ENCODE data around the gene WDR70. TPM values are rescaled to one million over a fixed set of nuclear protein-coding genes. Genes with fewer than 3 reads are reported as not detected.
A peak's percentile ranks its signal among the peaks of the same experiment; 100 is the strongest.
"Not testable (repeated sequence)": the region's sequence is repeated elsewhere in the genome, so short reads cannot be mapped to it uniquely, and the experiment has no call there.

Gene WDR70
- 10 to 100 TPM; 39.0 to 44.0 TPM for total RNA-seq

DNA sequence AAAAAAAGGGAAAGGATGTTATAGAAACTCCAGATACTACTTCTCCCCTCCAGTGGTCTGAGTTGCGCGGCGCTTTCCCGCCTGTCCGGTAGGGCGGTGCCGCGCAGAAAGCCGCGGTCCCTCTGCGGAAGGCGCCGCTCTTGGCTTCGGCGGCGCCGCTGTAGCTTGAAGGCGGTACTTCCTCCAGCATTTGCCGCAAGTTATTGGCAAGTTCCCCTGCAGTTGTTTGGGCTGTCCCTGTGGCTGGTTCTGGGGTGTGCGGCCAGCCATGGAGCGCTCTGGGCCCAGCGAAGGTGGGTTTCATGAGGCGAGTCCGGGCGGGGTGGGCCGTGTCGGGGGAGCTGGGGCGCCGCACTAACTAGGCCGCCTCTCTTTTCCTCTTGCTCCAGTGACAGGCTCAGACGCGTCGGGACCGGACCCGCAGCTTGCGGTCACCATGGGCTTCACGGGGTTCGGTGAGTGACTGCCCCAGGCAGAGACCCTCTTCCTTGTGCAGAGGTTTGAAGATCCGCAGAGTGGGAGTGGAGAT lies at the start of gene WDR70:
Gene WDR70, plus strand, starts transcription at position 219 of the 529 bp plus-strand sequence. Its CDS starts 50 bp downstream, at position 269.
- H3K36me3 Mint-ChIP-seq (ENCODE audit: insufficient read depth in 2 of 2); H3K27me3 Mint-ChIP-seq (ENCODE audit: low read depth); H3K9me3 Mint-ChIP-seq: not testable (repeated sequence)
- Mint-ChIP-seq H3K4me3 (peak within 1 kb of the TSS; percentile 96 to 99), H3K4me1 (ENCODE audit: low read depth) (peaks cover 12% of the 10 kb centered on the region), H3K27ac (peak within 1 kb of the TSS; percentile 90)
- ATAC-seq (replicated peaks in 1 of 2) (peak; percentile 99), DNase-seq (peak; percentile 85 to 86)

DNA sequence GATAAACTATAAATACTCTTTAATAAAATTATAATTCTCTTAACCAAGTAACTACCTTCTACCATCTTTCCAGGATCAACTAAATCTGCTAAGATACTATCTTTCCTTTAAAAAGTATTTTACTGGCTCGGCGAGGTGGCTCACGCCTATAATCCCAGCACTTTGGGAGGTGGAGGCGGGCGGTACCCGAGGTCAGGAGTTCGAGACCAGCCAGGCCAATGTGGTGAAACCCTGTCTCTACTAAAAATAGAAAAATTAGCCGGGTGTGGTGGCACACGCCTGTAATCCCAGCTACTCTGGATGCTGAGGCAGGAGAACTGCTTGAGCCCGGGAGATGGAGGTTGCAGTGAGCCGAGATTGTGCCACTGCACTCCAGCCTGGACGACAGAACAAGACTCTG lies 44.4 kb upstream of the WDR70 start:
- not testable (repeated sequence) for H3K4me3 Mint-ChIP-seq; H3K9me3 Mint-ChIP-seq; DNase-seq; ATAC-seq (replicated peaks in 1 of 2); H3K27ac Mint-ChIP-seq; H3K4me1 Mint-ChIP-seq (ENCODE audit: low read depth); H3K27me3 Mint-ChIP-seq (ENCODE audit: low read depth)
- peaks cover 5 to 26% of the 10 kb centered on the region in 2 donors for H3K36me3 Mint-ChIP-seq (ENCODE audit: insufficient read depth in 2 of 2)

DNA sequence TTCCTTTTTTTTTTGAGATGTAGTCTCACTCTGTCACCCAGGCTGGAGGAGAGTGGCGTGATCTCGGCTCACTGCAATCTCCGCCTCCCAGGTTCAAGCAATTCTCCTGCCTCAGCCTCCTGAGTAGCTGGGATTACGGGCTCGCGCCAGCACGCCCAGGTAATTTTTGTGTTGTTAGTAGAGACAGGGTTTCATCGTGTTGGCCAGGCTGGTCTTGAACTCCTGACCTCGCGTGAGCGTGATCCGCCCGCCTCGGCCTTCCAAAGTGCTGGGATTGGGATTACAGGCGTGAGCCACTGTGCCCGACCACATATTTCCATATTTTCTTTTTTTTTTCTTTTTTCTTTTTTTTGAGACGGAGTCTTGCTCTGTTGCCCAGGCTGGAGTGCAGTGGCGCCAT lies 36.4 kb upstream of the WDR70 start:
- H3K9me3 Mint-ChIP-seq, result not testable (repeated sequence)
- H3K36me3 Mint-ChIP-seq (ENCODE audit: insufficient read depth in 2 of 2), result peaks cover 7 to 26% of the 10 kb centered on the region in 2 donors

DNA sequence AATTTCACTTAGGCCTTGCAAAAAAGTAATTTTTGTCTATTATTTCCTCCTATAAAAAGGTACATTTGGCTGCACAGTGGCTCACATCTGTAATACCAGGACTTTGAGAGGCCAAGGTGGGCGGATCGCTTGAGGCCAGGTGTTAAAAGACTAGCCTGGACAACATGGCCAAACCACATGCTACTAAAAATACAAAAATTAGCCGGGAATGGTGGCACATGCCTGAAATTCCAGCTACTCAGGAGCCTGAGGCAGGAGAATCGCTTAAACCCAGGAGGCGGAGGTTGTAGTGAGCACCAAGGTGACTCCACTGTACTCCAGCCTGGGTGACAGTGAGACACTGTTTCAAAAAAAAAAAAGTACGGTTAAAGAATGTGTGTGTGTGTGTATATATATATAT lies 24.0 kb upstream of the WDR70 start:
- Mint-ChIP-seq H3K9me3 (no peaks in the 10 kb centered on the region), H3K27me3 (ENCODE audit: low read depth) (no peaks in the 10 kb centered on the region), H3K4me3 (no peak overlapping the region), H3K36me3 (ENCODE audit: insufficient read depth in 2 of 2) (peaks cover 2 to 14% of the 10 kb centered on the region in 2 donors), H3K27ac (no peak overlapping the region), H3K4me1 (ENCODE audit: low read depth) (no peaks in the 10 kb centered on the region)
- DNase-seq, result no peak
- ATAC-seq (replicated peaks in 1 of 2), result no peak

More for the DNA sequence above, 36.4 kb upstream of the WDR70 start:
- H3K27ac Mint-ChIP-seq; H3K4me3 Mint-ChIP-seq; DNase-seq; H3K4me1 Mint-ChIP-seq (ENCODE audit: low read depth); H3K27me3 Mint-ChIP-seq (ENCODE audit: low read depth); ATAC-seq (replicated peaks in 1 of 2): not testable (repeated sequence)

DNA sequence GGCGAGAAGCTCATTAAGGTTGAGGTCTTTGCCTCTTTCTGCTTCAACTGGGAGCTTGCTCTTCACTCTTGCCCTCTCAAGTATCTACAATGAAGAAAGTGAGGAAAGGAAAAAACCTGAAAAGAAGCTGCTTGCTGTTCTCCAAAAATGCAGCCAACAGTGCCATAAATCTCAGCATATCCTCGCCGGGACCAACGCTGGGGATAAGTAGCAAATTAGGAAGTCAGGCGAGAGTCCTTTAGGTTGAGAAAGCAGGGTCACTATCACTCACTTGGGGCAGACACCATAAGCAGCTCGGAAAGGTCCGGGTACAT lies 8.6 kb upstream of the WDR70 start:
- Mint-ChIP-seq H3K9me3 (no peaks in the 10 kb centered on the region), H3K4me3 (peak overlapping the region; percentile 97), H3K36me3 (ENCODE audit: insufficient read depth in 2 of 2) (peaks cover 8 to 20% of the 10 kb centered on the region in 2 donors), H3K27ac (peak overlapping the region; percentile 95), H3K4me1 (ENCODE audit: low read depth) (peaks cover 55% of the 10 kb centered on the region), H3K27me3 (ENCODE audit: low read depth) (no peaks in the 10 kb centered on the region)
- ATAC-seq (replicated peaks in 1 of 2) (peak in 1 of 2 donors; percentile 52), DNase-seq (no peak)

DNA sequence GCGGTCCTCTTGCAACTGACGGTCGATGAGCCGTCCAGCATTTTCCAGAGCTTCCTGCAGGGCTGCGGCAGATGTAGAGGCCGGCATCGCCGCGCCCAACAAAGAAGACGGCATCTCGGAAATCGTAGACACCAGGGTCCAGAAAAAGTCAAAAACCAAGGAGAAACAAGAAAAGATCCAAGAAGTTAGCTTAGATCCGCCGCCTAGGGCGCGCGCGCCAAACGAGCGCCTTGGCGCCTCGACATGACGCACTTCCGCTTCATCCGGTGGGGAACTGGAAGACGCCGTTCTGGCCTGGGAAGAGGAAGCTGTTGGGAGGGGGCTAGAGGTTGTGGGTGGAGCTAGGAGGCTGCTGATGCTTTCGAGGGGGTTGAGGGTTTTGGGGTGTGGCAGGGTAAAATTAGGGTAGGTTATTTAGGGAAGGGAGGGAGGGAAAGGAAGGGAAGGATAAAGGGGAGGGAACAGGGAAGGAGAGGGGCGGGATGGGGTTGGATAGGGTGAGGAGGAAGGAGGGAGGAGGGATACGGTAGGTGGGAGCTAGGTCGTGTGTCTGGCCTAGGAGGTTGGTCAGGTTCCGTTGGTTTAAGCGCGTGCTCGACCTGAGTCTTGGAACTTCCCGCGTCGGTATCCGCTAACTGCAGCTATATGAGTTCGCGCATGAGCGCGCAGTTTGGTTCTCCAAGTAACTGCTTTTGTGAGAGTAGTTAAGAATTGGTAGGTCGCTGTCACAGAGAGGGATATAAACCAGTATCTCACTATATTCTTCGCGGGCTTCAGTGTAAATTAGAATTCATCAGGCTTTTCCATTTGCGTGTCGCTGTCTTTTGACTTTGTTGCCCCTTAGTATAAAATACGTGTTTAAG lies 8.0 kb upstream of the WDR70 start, which contains the start of gene NUP155:
Gene NUP155, minus strand, starts transcription at position 243 of the 863 bp plus-strand sequence. Its CDS starts 129 bp downstream, at position 114.
- ATAC-seq (replicated peaks in 1 of 2) (peak; percentile 96 to 98), DNase-seq (peak; percentile 89 to 93)
- Mint-ChIP-seq H3K27ac (peak within 1 kb of the TSS; percentile 95), H3K36me3 (ENCODE audit: insufficient read depth in 2 of 2) (peaks cover 6 to 18% of the 10 kb centered on the region in 2 donors), H3K4me3 (peak within 1 kb of the TSS; percentile 97), H3K27me3 (ENCODE audit: low read depth) (no peaks in the 10 kb centered on the region), H3K9me3 (no peaks in the 10 kb centered on the region), H3K4me1 (ENCODE audit: low read depth) (peaks cover 51% of the 10 kb centered on the region)

DNA sequence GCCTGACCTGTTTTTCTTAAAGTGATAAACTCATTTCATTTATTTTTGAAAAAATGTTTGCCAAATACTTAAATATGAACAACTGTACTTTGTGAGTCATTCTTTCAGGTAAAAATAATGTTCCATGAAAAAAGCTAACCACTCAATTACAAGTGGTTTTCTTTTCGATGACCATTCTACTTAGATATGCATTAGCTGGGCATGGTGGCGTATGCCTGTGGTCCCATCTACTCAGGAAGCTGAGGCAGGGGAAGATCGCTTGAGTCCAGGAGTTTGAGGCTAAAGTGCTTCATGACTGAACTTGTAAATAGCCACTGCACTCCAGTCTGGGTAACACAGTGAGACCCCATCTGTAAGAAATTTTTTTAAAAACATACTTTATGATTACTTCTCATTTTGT lies 4.0 kb upstream of the WDR70 start:
- Mint-ChIP-seq H3K27me3 (ENCODE audit: low read depth) (no peaks in the 10 kb centered on the region), H3K4me3 (no peak overlapping the region), H3K36me3 (ENCODE audit: insufficient read depth in 2 of 2) (peaks cover 5 to 9% of the 10 kb centered on the region in 2 donors), H3K4me1 (ENCODE audit: low read depth) (peaks cover 18% of the 10 kb centered on the region), H3K27ac (no peak overlapping the region), H3K9me3 (no peaks in the 10 kb centered on the region)
- DNase-seq (no peak), ATAC-seq (replicated peaks in 1 of 2) (no peak)

DNA sequence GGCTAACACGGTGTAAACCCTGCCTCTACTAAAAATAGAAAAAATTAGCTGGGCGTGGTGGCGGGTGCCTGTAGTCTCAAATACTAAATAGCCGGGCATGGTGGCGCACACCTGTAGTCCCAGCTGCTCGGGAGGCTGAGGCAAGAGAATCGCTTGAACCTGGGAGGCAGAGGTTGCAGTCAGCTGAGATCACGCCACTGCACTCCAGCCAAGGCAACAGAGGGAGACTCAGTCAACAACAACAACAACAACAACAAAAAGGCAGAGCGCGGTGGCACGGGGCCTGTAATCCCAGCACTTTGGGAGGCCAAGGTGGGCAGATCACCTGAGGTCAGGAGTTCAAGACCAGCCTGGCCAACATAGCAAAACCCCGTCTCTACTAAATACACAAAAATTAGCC lies 1.1 kb upstream of the WDR70 start:
- not testable (repeated sequence) for H3K36me3 Mint-ChIP-seq (ENCODE audit: insufficient read depth in 2 of 2); ATAC-seq (replicated peaks in 1 of 2); H3K9me3 Mint-ChIP-seq; DNase-seq; H3K27me3 Mint-ChIP-seq (ENCODE audit: low read depth)
- Mint-ChIP-seq H3K27ac (peak overlapping the region; percentile 83), H3K4me1 (ENCODE audit: low read depth) (peaks cover 12% of the 10 kb centered on the region), H3K4me3 (peak overlapping the region; percentile 74 to 96)

DNA sequence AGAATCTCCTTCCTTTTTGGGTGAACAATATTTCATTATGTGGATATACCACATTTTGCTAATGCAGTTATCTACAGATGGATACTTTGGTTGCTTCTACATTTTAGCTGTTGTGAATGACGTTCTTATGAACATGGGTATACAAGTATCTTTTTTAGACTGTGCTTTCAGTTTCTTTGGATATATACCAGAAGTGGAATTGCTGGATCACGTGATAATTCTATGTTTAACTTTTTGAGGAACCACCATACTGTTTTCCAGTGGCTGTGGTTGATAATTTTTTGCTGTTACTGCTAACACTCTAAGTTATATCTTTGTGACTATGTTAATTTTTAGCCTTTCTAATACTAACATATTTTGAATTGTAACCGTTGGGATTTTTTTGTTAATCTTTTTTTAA lies 12.5 kb downstream of the WDR70 start:
- no peak for DNase-seq
- Mint-ChIP-seq H3K9me3 (no peaks in the 10 kb centered on the region), H3K4me3 (no peak overlapping the region), H3K27me3 (ENCODE audit: low read depth) (no peaks in the 10 kb centered on the region), H3K36me3 (ENCODE audit: insufficient read depth in 2 of 2) (peaks cover 0 to 24% of the 10 kb centered on the region in 2 donors), H3K4me1 (ENCODE audit: low read depth) (peaks cover 7% of the 10 kb centered on the region), H3K27ac (peak overlapping the region; percentile 38)
- ATAC-seq (replicated peaks in 1 of 2), result no peak

DNA sequence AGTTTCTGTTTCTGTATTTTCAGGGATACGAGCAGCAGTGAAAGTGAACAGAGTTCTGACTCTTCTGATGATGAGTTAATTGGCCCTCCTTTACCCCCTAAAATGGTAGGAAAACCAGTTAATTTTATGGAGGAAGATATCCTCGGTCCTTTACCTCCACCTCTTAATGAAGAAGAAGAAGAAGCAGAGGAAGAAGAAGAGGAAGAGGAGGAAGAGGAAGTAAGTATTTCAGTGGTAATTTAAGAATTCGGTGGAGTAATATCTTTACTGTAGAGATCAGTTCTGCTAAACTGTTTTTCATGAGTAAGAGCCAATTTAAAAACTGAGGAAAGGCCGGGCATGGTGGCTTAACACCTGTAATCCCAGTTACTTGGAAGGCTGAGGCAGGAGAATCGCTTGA lies 17.2 kb downstream of the WDR70 start:
- no peak overlapping the region for H3K27ac Mint-ChIP-seq
- DNase-seq (no peak), ATAC-seq (replicated peaks in 1 of 2) (no peak)
- H3K36me3 Mint-ChIP-seq (ENCODE audit: insufficient read depth in 2 of 2), result peaks cover 1 to 25% of the 10 kb centered on the region in 2 donors
- H3K4me3 Mint-ChIP-seq, result no peak overlapping the region
- no peaks in the 10 kb centered on the region for H3K9me3 Mint-ChIP-seq
- no peaks in the 10 kb centered on the region for H3K27me3 Mint-ChIP-seq (ENCODE audit: low read depth)
- peaks cover 5% of the 10 kb centered on the region for H3K4me1 Mint-ChIP-seq (ENCODE audit: low read depth)

DNA sequence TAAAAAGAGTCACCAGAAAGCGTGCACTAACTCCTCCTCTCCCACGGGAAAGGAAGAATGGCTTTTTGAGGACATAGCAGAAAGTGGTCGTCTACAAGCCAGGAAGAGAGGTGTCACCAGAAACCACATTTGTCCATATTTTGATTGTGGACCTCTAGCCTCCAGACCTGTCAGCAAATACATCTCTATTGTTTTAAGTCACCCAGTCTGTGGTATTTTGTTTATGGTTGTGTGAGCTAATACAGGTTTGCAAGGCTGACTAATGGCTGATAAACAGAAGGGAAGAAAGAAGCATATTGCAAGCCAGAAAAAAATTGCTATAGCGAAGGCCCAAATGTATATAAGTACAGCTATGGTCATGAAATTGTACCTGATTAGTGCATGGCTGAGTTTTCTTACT lies 21.4 kb downstream of the WDR70 start:
- Mint-ChIP-seq H3K27ac (no peak overlapping the region), H3K4me3 (no peak overlapping the region), H3K36me3 (ENCODE audit: insufficient read depth in 2 of 2) (peaks cover 4 to 13% of the 10 kb centered on the region in 2 donors), H3K27me3 (ENCODE audit: low read depth) (no peaks in the 10 kb centered on the region), H3K9me3 (no peaks in the 10 kb centered on the region), H3K4me1 (ENCODE audit: low read depth) (no peaks in the 10 kb centered on the region)
- ATAC-seq (replicated peaks in 1 of 2) (no peak), DNase-seq (no peak)

DNA sequence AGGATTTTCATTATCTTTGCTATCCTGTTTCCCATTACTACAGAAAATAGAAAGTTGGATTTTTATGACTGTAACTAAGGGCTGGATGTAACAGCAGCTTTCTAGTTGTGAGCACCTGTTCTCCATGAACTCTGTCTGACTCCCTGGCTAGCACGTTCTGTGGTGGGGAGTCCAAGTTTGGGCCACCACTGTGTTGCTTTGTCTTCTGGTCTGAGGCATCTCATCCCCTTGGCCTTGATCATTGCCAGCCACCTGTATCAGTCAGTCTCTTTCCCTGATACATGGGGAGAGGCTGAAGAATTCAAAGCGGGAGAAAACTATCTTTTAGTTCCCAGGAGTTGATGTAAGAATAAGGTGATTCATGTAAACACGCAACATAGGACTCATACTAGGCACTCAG lies 33.4 kb downstream of the WDR70 start:
- DNase-seq (no peak), ATAC-seq (replicated peaks in 1 of 2) (no peak)
- H3K4me1 Mint-ChIP-seq (ENCODE audit: low read depth), result no peaks in the 10 kb centered on the region
- peaks cover 0 to 2% of the 10 kb centered on the region in 2 donors for H3K36me3 Mint-ChIP-seq (ENCODE audit: insufficient read depth in 2 of 2)
- no peak overlapping the region for H3K27ac Mint-ChIP-seq
- H3K27me3 Mint-ChIP-seq (ENCODE audit: low read depth), result no peaks in the 10 kb centered on the region
- H3K9me3 Mint-ChIP-seq, result no peaks in the 10 kb centered on the region
- H3K4me3 Mint-ChIP-seq, result no peak overlapping the region

DNA sequence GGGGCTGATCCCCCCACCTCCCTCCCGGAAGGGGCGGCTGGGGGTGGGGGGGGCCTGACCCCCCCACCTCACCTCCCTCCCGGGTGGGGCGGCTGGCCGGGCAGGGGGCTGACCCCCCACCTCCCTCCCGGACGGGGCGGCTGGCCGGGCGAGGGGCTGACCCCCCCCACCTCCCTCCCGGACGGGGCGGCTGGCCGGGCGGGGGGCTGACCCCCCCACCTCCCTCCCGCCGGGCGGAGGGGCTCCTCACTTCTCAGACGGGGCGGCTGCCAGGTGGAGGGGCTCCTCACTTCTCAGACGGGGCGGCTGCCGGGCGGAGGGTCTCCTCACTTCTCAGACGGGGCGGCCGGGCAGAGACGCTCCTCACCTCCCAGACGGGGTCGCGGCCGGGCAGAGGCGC lies 36.3 kb downstream of the WDR70 start:
- H3K4me1 Mint-ChIP-seq (ENCODE audit: low read depth); H3K36me3 Mint-ChIP-seq (ENCODE audit: insufficient read depth in 2 of 2); ATAC-seq (replicated peaks in 1 of 2); H3K27me3 Mint-ChIP-seq (ENCODE audit: low read depth); H3K27ac Mint-ChIP-seq; H3K9me3 Mint-ChIP-seq; H3K4me3 Mint-ChIP-seq; DNase-seq: not testable (repeated sequence)
